Measurements from ENCODE around the gene HKDC1.

Gene HKDC1

GRCh38 chr10:69213591-69214311, 6.4 kb upstream of the HKDC1 start:
- POLR2A ChIA-PET: no interaction called here
- DNase-seq (ENCODE audit: low read depth, low spot score): no peak
- CTCF ChIA-PET: interaction anchor here (1.4 to 1.5 kb wide), 2 partner anchors 10 to 177 kb away, joined by 3 to 4 read pairs; no protein-coding TSS in a partner anchor

GRCh38 chr10:69214666-69215131, 5.4 kb upstream of the HKDC1 start:
- no peak for TF ChIP-seq CTCF (IDR thresholded peaks at IDR 0.05; ENCODE audit: insufficient read depth, low read length, missing control alignments)
- H3K4me3 ChIP-seq (ENCODE audit: low read depth, low read length): no peak overlapping the region
- DNase-seq (ENCODE audit: low read depth, low spot score): no peak
- POLR2A ChIA-PET: no interaction called here
- CTCF ChIA-PET: no interaction called here

More at GRCh38 chr10:69213591-69214311, 6.4 kb upstream of the HKDC1 start:
- H3K4me3 ChIP-seq (ENCODE audit: low read depth, low read length): no peak overlapping the region
- no peak for TF ChIP-seq CTCF (IDR thresholded peaks at IDR 0.05; ENCODE audit: insufficient read depth, low read length, missing control alignments)

GRCh38 chr10:69215405-69216171, 4.5 kb upstream of the HKDC1 start:
- no peak for DNase-seq (ENCODE audit: low read depth, low spot score)

GRCh38 chr10:69216577-69217118, 3.5 kb upstream of the HKDC1 start:
- H3K4me3 ChIP-seq (ENCODE audit: low read depth, low read length): no peak overlapping the region
- DNase-seq (ENCODE audit: low read depth, low spot score): no peak
- POLR2A ChIA-PET: no interaction called here
- CTCF ChIA-PET: interaction anchor here (0.8 to 2.0 kb wide), 5 partner anchors 13 to 176 kb away, joined by 3 to 8 read pairs (median 4); no protein-coding TSS in a partner anchor
- no peak for TF ChIP-seq CTCF (IDR thresholded peaks at IDR 0.05; ENCODE audit: insufficient read depth, low read length, missing control alignments)

More at GRCh38 chr10:69215405-69216171, 4.5 kb upstream of the HKDC1 start:
- POLR2A ChIA-PET: no interaction called here
- CTCF ChIA-PET: interaction anchor here (1.0 to 2.0 kb wide), 4 partner anchors 14 to 177 kb away, joined by 3 to 8 read pairs (median 4); no protein-coding TSS in a partner anchor
- no peak for TF ChIP-seq CTCF (IDR thresholded peaks at IDR 0.05; ENCODE audit: insufficient read depth, low read length, missing control alignments)
- H3K4me3 ChIP-seq (ENCODE audit: low read depth, low read length): no peak overlapping the region

GRCh38 chr10:69217119-69217754, 2.9 kb upstream of the HKDC1 start:
- ChIA-PET POLR2A (no interaction called here), CTCF (interaction anchor here (0.8 to 2.0 kb wide), 4 partner anchors 11 to 175 kb away, joined by 3 to 8 read pairs (median 4); no protein-coding TSS in a partner anchor)
- peak; percentile 73 for DNase-seq (ENCODE audit: low read depth, low spot score)
- no peak overlapping the region for H3K4me3 ChIP-seq (ENCODE audit: low read depth, low read length)
- no peak for TF ChIP-seq CTCF (IDR thresholded peaks at IDR 0.05; ENCODE audit: insufficient read depth, low read length, missing control alignments)
